Measurements from ENCODE around the gene ZNF283. TPM values are rescaled to one million over a fixed set of nuclear protein-coding genes. Genes with fewer than 3 reads are reported as not detected.
"Not testable (repeated sequence)": the region's sequence is repeated elsewhere in the genome, so short reads cannot be mapped to it uniquely, and the experiment has no call there.

ZNF283 gene
- total and polyA plus RNA-seq, 9 of the 15 experiments (the other 6 are each of a cell fraction or from before 2014, with no cell fraction given): 6.0 to 19.5 (median 9.8) TPM

DNA sequence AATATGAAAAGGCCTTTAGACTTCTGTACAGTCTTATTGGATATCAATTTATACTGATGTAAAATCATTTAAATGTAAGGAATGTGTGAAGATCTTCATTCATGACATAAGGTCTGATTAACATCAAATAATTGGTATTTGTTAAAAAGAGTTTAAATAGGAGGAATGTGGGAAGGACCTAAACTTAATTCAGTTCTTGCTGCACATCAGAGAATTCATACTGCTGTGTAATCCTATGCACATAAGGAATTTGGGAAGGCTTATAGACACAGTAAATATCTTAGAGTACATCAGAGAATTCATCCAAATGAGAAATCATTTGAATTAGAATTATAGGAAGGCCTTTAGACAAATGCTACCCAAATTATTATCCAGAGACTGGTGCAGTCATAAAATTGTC, 21.7 kb downstream of the ZNF283 start:
- H3K9ac ChIP-seq (ENCODE audit: insufficient read depth in 1 of 2, low read depth in 2 of 2, low read length in 2 of 2): no peak overlapping the region
- peaks cover 13% of the 10 kb centered on the region for H3K9me3 ChIP-seq (replicated peaks; ENCODE audit: control insufficient read depth, insufficient read depth, low read depth, low read length)
- no peak overlapping the region for H3K4me2 ChIP-seq (ENCODE audit: insufficient read depth, low read length)
- intact Hi-C loops (cut with micrococcal nuclease) (no loop called here), in situ Hi-C loops (cut with MboI) (no loop called here)
- H3K27ac ChIP-seq (ENCODE audit: extremely low read depth, low read depth, low read length): no peak overlapping the region
- TF ChIP-seq SMAD3 (CRISPR knock-in tag; conservative IDR thresholded peaks at IDR 0.05): no peak
- peak; percentile 80; the same call in 1 of the 2 replicates for TF ChIP-seq ZNF274 (IDR thresholded peaks at IDR 0.05; ENCODE audit: borderline replicate concordance, low read depth, low read length)
- ATAC-seq (no peak), DNase-seq (ENCODE audit: extremely low read depth in 1 of 4, low spot score in 3 of 4) (no peak), FAIRE-seq (no peak)
- H3K27me3 ChIP-seq (ENCODE audit: control insufficient read depth in 2 of 2, insufficient read depth in 2 of 2, low read length in 2 of 2): no peaks in the 10 kb centered on the region
- no TSS peak for BruUV-seq (replicated peaks)
- no peaks in the 10 kb centered on the region for H4K20me1 ChIP-seq (replicated peaks; ENCODE audit: control insufficient read depth, insufficient read depth, low read length)
- ChIA-PET POLR2A (no interaction called here), CTCF (ENCODE audit: low intra/inter-chr PET ratio) (no interaction called here)
- no peaks in the 10 kb centered on the region for H3K79me2 ChIP-seq (ENCODE audit: control insufficient read depth, insufficient read depth, low read length)
- no peak overlapping the region for H2AFZ ChIP-seq (ENCODE audit: low read depth, low read length)
- H3K4me1 ChIP-seq (replicated peaks in 1 of 2; ENCODE audit: control insufficient read depth in 2 of 2, insufficient read depth in 2 of 2, low read length in 2 of 2): no peaks in the 10 kb centered on the region
- H3K4me3 ChIP-seq: no peak overlapping the region
- H3K9me1 ChIP-seq (ENCODE audit: control insufficient read depth, insufficient read depth, low read length): no peaks in the 10 kb centered on the region
- peaks cover 19% of the 10 kb centered on the region for H3K36me3 ChIP-seq (ENCODE audit: control insufficient read depth, insufficient read depth, low read length)

GRCh38 chr19:43858174-43858573, 31.1 kb downstream of the ZNF283 start:
- H3K9ac ChIP-seq (ENCODE audit: insufficient read depth in 1 of 2, low read depth in 2 of 2, low read length in 2 of 2): no peak overlapping the region
- FAIRE-seq (no peak), ATAC-seq (no peak), DNase-seq (ENCODE audit: extremely low read depth in 1 of 4, low spot score in 3 of 4) (no peak)
- no peaks in the 10 kb centered on the region for H3K4me1 ChIP-seq (replicated peaks in 1 of 2; ENCODE audit: control insufficient read depth in 2 of 2, insufficient read depth in 2 of 2, low read length in 2 of 2)
- 0% methylated on average over 2 of the region's 2 CpGs for WGBS (ENCODE audit: insufficient coverage, low coverage, missing lambda C conversion rate)
- H3K27me3 ChIP-seq (ENCODE audit: control insufficient read depth in 2 of 2, insufficient read depth in 2 of 2, low read length in 2 of 2): no peaks in the 10 kb centered on the region
- no peaks in the 10 kb centered on the region for H3K79me2 ChIP-seq (ENCODE audit: control insufficient read depth, insufficient read depth, low read length)
- H3K4me2 ChIP-seq (ENCODE audit: insufficient read depth, low read length): no peak overlapping the region
- CTCF ChIA-PET (ENCODE audit: low intra/inter-chr PET ratio): no interaction called here
- TF ChIP-seq SP2 (IDR thresholded peaks at IDR 0.05; ENCODE audit: extremely low read depth, low read depth, low read length, poor library complexity, severe bottlenecking): no peak
- TF ChIP-seq LCOR (CRISPR knock-in tag; IDR thresholded peaks at IDR 0.05): no peak
- peak; percentile 46; the same call in 1 of the 2 replicates for TF ChIP-seq TRIM28 (IDR thresholded peaks at IDR 0.05)
- no peak for TF ChIP-seq CTBP1 (IDR thresholded peaks at IDR 0.05; ENCODE audit: borderline replicate concordance)
- TF ChIP-seq CBX3 (IDR thresholded peaks at IDR 0.05; ENCODE audit: borderline replicate concordance in 1 of 2, low read length in 2 of 2): no peak
- TF ChIP-seq, protein P1, sequence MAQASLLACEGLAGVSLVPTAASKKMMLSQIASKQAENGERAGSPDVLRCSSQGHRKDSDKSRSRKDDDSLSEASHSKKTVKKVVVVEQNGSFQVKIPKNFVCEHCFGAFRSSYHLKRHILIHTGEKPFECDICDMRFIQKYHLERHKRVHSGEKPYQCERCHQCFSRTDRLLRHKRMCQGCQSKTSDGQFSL (CRISPR knock-in tag; IDR thresholded peaks at IDR 0.05): no peak
- TF ChIP-seq, protein P1 (tag; IDR thresholded peaks at IDR 0.05): no peak
- peaks cover 3% of the 10 kb centered on the region; the same call in 1 of the 2 replicates for H3K9me3 ChIP-seq (replicated peaks; ENCODE audit: control insufficient read depth, insufficient read depth, low read depth, low read length)
- H3K4me3 ChIP-seq: no peak overlapping the region
- no peak overlapping the region for H2AFZ ChIP-seq (ENCODE audit: low read depth, low read length)
- no peaks in the 10 kb centered on the region for H3K36me3 ChIP-seq (ENCODE audit: control insufficient read depth, insufficient read depth, low read length)
- BruUV-seq (replicated peaks): no TSS peak
- POLR2A ChIA-PET: no interaction called here
- in situ Hi-C loops (cut with MboI): no loop called here
- no peaks in the 10 kb centered on the region for H3K9me1 ChIP-seq (ENCODE audit: control insufficient read depth, insufficient read depth, low read length)
- H4K20me1 ChIP-seq (replicated peaks; ENCODE audit: control insufficient read depth, insufficient read depth, low read length): no peaks in the 10 kb centered on the region
- intact Hi-C loops (cut with micrococcal nuclease): no loop called here
- H3K27ac ChIP-seq (ENCODE audit: extremely low read depth, low read depth, low read length): no peak overlapping the region

DNA sequence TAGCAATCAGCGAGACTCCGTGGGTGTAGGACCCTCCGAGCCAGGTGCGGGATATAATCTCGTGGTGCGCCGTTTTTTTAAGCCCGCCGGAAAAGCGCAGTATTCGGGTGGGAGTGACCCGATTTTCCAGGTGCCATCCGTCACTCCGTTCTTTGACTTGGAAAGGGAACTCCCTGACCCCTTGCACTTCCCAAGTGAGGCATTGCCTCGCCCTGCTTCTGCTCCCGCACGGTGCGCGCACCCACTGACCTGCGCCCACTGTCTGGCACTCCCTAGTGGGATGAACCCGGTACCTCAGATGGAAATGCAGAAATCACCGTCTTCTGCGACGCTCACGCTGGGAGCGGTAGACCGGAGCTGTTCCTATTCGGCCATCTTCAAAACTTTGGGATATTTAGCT, 39.8 kb downstream of the ZNF283 start:
- FAIRE-seq; DNase-seq (ENCODE audit: extremely low read depth in 1 of 4, low spot score in 3 of 4); H3K36me3 ChIP-seq (ENCODE audit: control insufficient read depth, insufficient read depth, low read length); H3K27me3 ChIP-seq (ENCODE audit: control insufficient read depth in 2 of 2, insufficient read depth in 2 of 2, low read length in 2 of 2); in situ Hi-C loops (cut with MboI); POLR2A ChIA-PET; BruUV-seq (replicated peaks); H3K4me2 ChIP-seq (ENCODE audit: insufficient read depth, low read length); ATAC-seq; H2AFZ ChIP-seq (ENCODE audit: low read depth, low read length); H3K9me1 ChIP-seq (ENCODE audit: control insufficient read depth, insufficient read depth, low read length); intact Hi-C loops (cut with micrococcal nuclease); H3K27ac ChIP-seq (ENCODE audit: extremely low read depth, low read depth, low read length); CTCF ChIA-PET (ENCODE audit: low intra/inter-chr PET ratio); H3K9me3 ChIP-seq (replicated peaks; ENCODE audit: control insufficient read depth, insufficient read depth, low read depth, low read length); H3K4me1 ChIP-seq (replicated peaks in 1 of 2; ENCODE audit: control insufficient read depth in 2 of 2, insufficient read depth in 2 of 2, low read length in 2 of 2); H3K4me3 ChIP-seq; H3K79me2 ChIP-seq (ENCODE audit: control insufficient read depth, insufficient read depth, low read length); H4K20me1 ChIP-seq (replicated peaks; ENCODE audit: control insufficient read depth, insufficient read depth, low read length); H3K9ac ChIP-seq (ENCODE audit: insufficient read depth in 1 of 2, low read depth in 2 of 2, low read length in 2 of 2): not testable (repeated sequence)
- 3% methylated on average over 20 of the region's 28 CpGs for WGBS (ENCODE audit: insufficient coverage, low coverage, missing lambda C conversion rate)

All from K562 (cell line).